ENCODE data around the gene MAJIN.

- TF ChIP-seq ZFP30 (CRISPR knock-in tag; IDR thresholded peaks at IDR 0.05) (no peak), ZNF8 (CRISPR knock-in tag; IDR thresholded peaks at IDR 0.05) (no peak), PATZ1 (CRISPR knock-in tag; IDR thresholded peaks at IDR 0.05; ENCODE audit: borderline replicate concordance) (no peak), BACH2 (CRISPR knock-in tag; IDR thresholded peaks at IDR 0.05; ENCODE audit: borderline replicate concordance) (no peak), TCF4 (CRISPR knock-in tag; IDR thresholded peaks at IDR 0.05; ENCODE audit: borderline replicate concordance) (no peak), PPARA (CRISPR knock-in tag; IDR thresholded peaks at IDR 0.05; ENCODE audit: borderline replicate concordance) (no peak), ESRRG (CRISPR knock-in tag; IDR thresholded peaks at IDR 0.05) (no peak), CSDC2 (CRISPR knock-in tag; IDR thresholded peaks at IDR 0.05) (no peak), ARNTL (CRISPR knock-in tag; IDR thresholded peaks at IDR 0.05; ENCODE audit: borderline replicate concordance, low read depth) (no peak), SNAI2 (CRISPR knock-in tag; IDR thresholded peaks at IDR 0.05) (no peak), CREB5 (CRISPR knock-in tag; IDR thresholded peaks at IDR 0.05; ENCODE audit: low read depth) (no peak)
These were observed 18.5 kb upstream of the MAJIN start for GRCh38 chr11:64990222-64990923.
